ENCODE results near the gene RNF126.

GRCh38 chr19:640161-640558 lies 22.9 kb downstream of the RNF126 start:
- TF ChIP-seq CTCF (IDR thresholded peaks at IDR 0.05; ENCODE audit: low read depth, low read length) (no peak), EZH2phosphoT487 (IDR thresholded peaks at IDR 0.05; ENCODE audit: low read depth) (no peak)
